ENCODE measurements around the gene GJC1.

The GJC1 gene

DNA sequence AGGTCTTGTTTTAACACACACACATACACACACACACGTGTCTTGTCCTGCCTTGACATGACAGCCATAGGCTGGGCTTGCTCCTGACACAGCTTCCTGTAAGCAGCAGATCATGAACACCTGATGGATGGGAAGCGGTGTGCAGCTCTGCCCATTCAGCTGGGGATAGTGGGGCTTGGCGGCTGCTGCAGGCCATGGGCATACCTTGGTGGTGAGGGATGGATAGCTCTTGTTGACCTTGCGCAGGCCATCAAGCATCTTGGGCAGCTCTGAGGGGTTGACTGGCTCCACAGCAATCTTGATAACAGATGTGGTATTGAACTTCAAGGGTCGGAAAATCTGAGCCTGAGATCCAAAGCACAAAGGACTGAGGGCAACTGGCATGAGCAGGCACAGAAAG, 29.6 kb upstream of the GJC1 start:
- TF ChIP-seq SIN3A (IDR thresholded peaks at IDR 0.05; ENCODE audit: borderline replicate concordance, insufficient read depth, low read length) (no peak), TAF1 (IDR thresholded peaks at IDR 0.05; ENCODE audit: borderline replicate concordance, insufficient read depth, low read length) (no peak), POLR2AphosphoS5 (IDR thresholded peaks at IDR 0.05; ENCODE audit: low read depth, low read length) (no peak), FOXP2 (optimal IDR thresholded peaks at IDR 0.05; ENCODE audit: borderline replicate concordance, extremely low read depth, extremely low read length, insufficient read depth) (no peak)
- TF ChIP-seq, protein P1, sequence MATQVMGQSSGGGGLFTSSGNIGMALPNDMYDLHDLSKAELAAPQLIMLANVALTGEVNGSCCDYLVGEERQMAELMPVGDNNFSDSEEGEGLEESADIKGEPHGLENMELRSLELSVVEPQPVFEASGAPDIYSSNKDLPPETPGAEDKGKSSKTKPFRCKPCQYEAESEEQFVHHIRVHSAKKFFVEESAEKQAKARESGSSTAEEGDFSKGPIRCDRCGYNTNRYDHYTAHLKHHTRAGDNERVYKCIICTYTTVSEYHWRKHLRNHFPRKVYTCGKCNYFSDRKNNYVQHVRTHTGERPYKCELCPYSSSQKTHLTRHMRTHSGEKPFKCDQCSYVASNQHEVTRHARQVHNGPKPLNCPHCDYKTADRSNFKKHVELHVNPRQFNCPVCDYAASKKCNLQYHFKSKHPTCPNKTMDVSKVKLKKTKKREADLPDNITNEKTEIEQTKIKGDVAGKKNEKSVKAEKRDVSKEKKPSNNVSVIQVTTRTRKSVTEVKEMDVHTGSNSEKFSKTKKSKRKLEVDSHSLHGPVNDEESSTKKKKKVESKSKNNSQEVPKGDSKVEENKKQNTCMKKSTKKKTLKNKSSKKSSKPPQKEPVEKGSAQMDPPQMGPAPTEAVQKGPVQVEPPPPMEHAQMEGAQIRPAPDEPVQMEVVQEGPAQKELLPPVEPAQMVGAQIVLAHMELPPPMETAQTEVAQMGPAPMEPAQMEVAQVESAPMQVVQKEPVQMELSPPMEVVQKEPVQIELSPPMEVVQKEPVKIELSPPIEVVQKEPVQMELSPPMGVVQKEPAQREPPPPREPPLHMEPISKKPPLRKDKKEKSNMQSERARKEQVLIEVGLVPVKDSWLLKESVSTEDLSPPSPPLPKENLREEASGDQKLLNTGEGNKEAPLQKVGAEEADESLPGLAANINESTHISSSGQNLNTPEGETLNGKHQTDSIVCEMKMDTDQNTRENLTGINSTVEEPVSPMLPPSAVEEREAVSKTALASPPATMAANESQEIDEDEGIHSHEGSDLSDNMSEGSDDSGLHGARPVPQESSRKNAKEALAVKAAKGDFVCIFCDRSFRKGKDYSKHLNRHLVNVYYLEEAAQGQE (IDR thresholded peaks at IDR 0.05; ENCODE audit: insufficient read depth in 1 of 2, low read depth in 2 of 2, low read length in 2 of 2), result no peak

DNA sequence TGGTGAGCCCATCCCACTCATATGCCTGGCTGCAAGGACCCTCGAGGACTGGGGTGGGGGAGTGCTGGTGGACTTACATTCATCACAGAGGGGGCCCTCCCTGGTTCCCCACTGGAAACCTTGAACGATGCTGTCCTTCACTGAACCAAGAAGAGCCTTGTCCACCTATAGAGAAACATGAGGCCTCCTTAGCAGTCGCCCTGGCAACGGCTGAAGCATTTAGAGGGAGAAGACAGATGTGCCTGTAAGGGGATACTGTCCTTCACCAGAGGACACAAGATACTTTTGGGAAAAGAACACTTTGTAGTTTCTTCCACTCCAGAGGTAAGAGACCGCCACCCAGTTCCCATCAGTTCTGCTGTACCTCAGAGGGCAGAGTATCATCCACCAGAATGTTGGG, 24.1 kb upstream of the GJC1 start:
- TF ChIP-seq, protein P1 (IDR thresholded peaks at IDR 0.05; ENCODE audit: insufficient read depth in 1 of 2, low read depth in 2 of 2, low read length in 2 of 2), result no peak
- no peak for TF ChIP-seq FOXP2 (optimal IDR thresholded peaks at IDR 0.05; ENCODE audit: borderline replicate concordance, extremely low read depth, extremely low read length, insufficient read depth)
- no peak for TF ChIP-seq POLR2AphosphoS5 (IDR thresholded peaks at IDR 0.05; ENCODE audit: low read depth, low read length)
- TF ChIP-seq TAF1 (IDR thresholded peaks at IDR 0.05; ENCODE audit: borderline replicate concordance, insufficient read depth, low read length), result no peak

DNA sequence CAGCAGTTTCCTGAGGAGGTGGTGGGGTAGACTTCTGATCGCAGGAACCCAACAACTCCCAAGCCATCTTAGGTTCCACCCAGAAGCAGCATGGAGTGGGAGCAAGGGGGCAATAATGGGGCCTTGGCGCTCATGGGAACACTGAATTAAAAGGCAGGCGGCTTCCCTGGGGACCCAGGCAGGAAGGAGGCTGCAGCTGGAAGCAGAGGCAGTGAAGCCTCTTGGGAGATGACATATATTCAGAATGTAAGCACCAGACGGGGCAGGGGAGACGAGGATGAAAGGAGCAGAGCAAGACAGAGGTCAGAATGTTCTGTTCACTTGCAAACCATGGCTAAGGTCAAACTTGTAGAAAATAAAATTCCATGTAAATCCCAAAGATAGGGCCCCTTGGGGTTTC, 20.5 kb upstream of the GJC1 start:
- no peak for TF ChIP-seq POLR2AphosphoS5 (IDR thresholded peaks at IDR 0.05; ENCODE audit: low read depth, low read length)
- no peak for TF ChIP-seq TAF1 (IDR thresholded peaks at IDR 0.05; ENCODE audit: borderline replicate concordance, insufficient read depth, low read length)
- no peak for TF ChIP-seq SIN3A (IDR thresholded peaks at IDR 0.05; ENCODE audit: borderline replicate concordance, insufficient read depth, low read length)
- no peak for TF ChIP-seq FOXP2 (optimal IDR thresholded peaks at IDR 0.05; ENCODE audit: borderline replicate concordance, extremely low read depth, extremely low read length, insufficient read depth)
- TF ChIP-seq, protein P1 (IDR thresholded peaks at IDR 0.05; ENCODE audit: insufficient read depth in 1 of 2, low read depth in 2 of 2, low read length in 2 of 2), result no peak

DNA sequence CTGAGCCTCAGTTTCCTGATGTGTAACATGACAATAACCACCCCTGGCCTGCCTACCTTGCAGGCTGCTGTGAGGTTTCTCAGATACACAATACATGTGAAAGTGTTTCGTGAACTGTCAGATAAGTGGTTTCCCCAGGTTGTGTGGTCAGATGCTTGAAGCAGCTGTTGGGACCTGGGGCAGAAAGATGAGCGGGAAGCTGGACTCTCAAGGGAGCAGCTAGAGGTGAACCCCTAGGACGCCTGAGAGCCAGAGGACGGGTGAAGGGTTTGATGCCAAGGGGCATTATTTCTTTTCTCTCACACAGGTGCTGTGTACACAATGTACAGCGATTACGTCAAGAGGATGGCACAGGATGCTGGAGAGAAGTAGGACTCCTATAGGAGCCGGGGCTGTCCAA, 19.9 kb upstream of the GJC1 start:
- TF ChIP-seq POLR2AphosphoS5 (IDR thresholded peaks at IDR 0.05; ENCODE audit: low read depth, low read length) (no peak), FOXP2 (optimal IDR thresholded peaks at IDR 0.05; ENCODE audit: borderline replicate concordance, extremely low read depth, extremely low read length, insufficient read depth) (no peak), TAF1 (IDR thresholded peaks at IDR 0.05; ENCODE audit: borderline replicate concordance, insufficient read depth, low read length) (no peak), SIN3A (IDR thresholded peaks at IDR 0.05; ENCODE audit: borderline replicate concordance, insufficient read depth, low read length) (no peak)
- TF ChIP-seq, protein P1 (IDR thresholded peaks at IDR 0.05; ENCODE audit: insufficient read depth in 1 of 2, low read depth in 2 of 2, low read length in 2 of 2), result no peak

DNA sequence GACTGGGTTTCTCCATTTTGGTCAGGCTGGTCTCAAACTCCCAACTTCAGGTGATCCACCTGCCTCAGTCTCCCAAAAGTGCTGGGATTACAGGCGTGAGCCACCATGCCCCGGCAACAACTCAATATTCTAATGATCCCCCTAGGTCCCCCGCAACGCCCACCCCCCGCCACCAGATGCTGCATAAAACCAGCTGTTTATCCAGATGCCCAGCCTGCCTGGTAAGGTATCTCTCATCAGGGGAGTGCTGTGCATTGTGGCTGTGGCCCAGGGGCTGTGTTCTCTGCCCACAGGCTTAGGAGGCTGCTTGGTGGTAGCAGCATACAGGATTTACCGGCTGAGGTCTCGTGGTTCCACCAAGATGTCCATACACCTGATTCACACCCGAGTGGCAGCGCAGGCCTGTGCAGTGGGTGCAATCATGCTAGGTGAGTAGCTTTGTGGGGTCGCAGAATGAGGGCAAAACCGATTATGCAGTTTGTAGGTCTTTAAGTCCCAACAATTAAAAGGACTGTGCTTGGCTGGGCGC, 18.9 kb upstream of the GJC1 start:
- no peak for TF ChIP-seq TAF1 (IDR thresholded peaks at IDR 0.05; ENCODE audit: borderline replicate concordance, insufficient read depth, low read length)
- no peak for TF ChIP-seq POLR2AphosphoS5 (IDR thresholded peaks at IDR 0.05; ENCODE audit: low read depth, low read length)
- TF ChIP-seq, protein P1 (IDR thresholded peaks at IDR 0.05; ENCODE audit: insufficient read depth in 1 of 2, low read depth in 2 of 2, low read length in 2 of 2), result no peak
- TF ChIP-seq FOXP2 (optimal IDR thresholded peaks at IDR 0.05; ENCODE audit: borderline replicate concordance, extremely low read depth, extremely low read length, insufficient read depth), result no peak
- TF ChIP-seq SIN3A (IDR thresholded peaks at IDR 0.05; ENCODE audit: borderline replicate concordance, insufficient read depth, low read length), result no peak
